HEK293 (cell line): Measurements from ENCODE around the gene POLR2J2.
"Not testable (repeated sequence)": the region's sequence is repeated elsewhere in the genome, so short reads cannot be mapped to it uniquely, and the experiment has no call there.

Experiments used
- CTCF ChIP-seq: fragments of 450-650 bp; formaldehyde crosslinking; IDR thresholded peaks from 2 replicates; pipeline ENCODE4 v1.5.1; 2016; ENCODE audit warnings: missing biosample characterization, missing genetic modification characterization
- YY1 ChIP-seq: fragments of 450-650 bp; formaldehyde crosslinking; IDR thresholded peaks from 2 replicates; pipeline ENCODE4 v1.5.1; 2018; ENCODE audit warnings: missing biosample characterization, missing genetic modification characterization
- ZNF140 ChIP-seq: fragments of 450-650 bp; formaldehyde crosslinking; IDR thresholded peaks from 2 replicates; pipeline ENCODE4 v1.5.1; 2016; ENCODE audit warnings: missing biosample characterization, missing genetic modification characterization
- ZNF214 ChIP-seq: fragments of 450-650 bp; formaldehyde crosslinking; IDR thresholded peaks from 2 replicates; pipeline ENCODE4 v1.5.1; 2017; ENCODE audit warnings: missing biosample characterization, mild to moderate bottlenecking, missing genetic modification characterization, borderline replicate concordance
- ZNF302 ChIP-seq: fragments of 450-650 bp; formaldehyde crosslinking; IDR thresholded peaks from 2 replicates; pipeline ENCODE4 v1.5.1; 2016; ENCODE audit warnings: missing biosample characterization, missing genetic modification characterization, low read depth
- ZNF341 ChIP-seq: fragments of 450-650 bp; formaldehyde crosslinking; IDR thresholded peaks from 2 replicates; pipeline ENCODE4; 2016; ENCODE audit warnings: low read depth, missing biosample characterization, missing genetic modification characterization
- ZNF449 ChIP-seq: fragments of 450-650 bp; formaldehyde crosslinking; IDR thresholded peaks from 2 replicates; pipeline ENCODE4 v1.5.1; 2017; ENCODE audit warnings: missing biosample characterization, mild to moderate bottlenecking, missing genetic modification characterization, moderate library complexity
- ZNF580 ChIP-seq: fragments of 450-650 bp; formaldehyde crosslinking; IDR thresholded peaks from 2 replicates; pipeline ENCODE4 v1.5.1; 2016; ENCODE audit warnings: missing biosample characterization, missing genetic modification characterization
- ZNF596 ChIP-seq: fragments of 450-650 bp; IDR thresholded peaks from 2 replicates; pipeline ENCODE4 v1.5.0; 2018; ENCODE audit warnings: missing biosample characterization, mild to moderate bottlenecking, missing genetic modification characterization, moderate library complexity
- ZNF639 ChIP-seq: fragments of 450-650 bp; formaldehyde crosslinking; IDR thresholded peaks from 2 replicates; pipeline ENCODE4 v1.5.1; 2016; ENCODE audit warnings: missing biosample characterization, missing genetic modification characterization
- ZNF707 ChIP-seq: fragments of 450-650 bp; formaldehyde crosslinking; IDR thresholded peaks from 2 replicates; pipeline ENCODE4 v1.5.1; 2016; ENCODE audit warnings: missing biosample characterization, missing genetic modification characterization

- TF ChIP-seq CTCF; ZNF639 (tag by site-specific recombination); YY1 (tag by site-specific recombination); ZNF140 (tag by site-specific recombination); ZNF707 (tag by site-specific recombination); ZNF302 (tag by site-specific recombination); ZNF214 (tag by site-specific recombination); ZNF596; ZNF341 (tag by site-specific recombination); ZNF449; ZNF580 (tag by site-specific recombination): not testable (repeated sequence)
These were observed 37.2 kb downstream of the POLR2J2 start for GRCh38 chr7:102634299-102634698.
